GM21390 (cell line): ENCODE data around the gene KCNK4.

Source experiments
- ATAC-seq: cut with Tn5 transposase; IDR thresholded peaks from one replicate; pipeline ENCODE4 v1.9.1; 2021; ENCODE audit not compliant: unreplicated experiment

KCNK4 gene

GRCh38 chr11:64289002-64289564 lies 2.0 kb upstream of the KCNK4 start:
- ATAC-seq, result no peak

GRCh38 chr11:64290352-64291261 lies 495 bp upstream of the KCNK4 start:
- ATAC-seq, result no peak

DNA sequence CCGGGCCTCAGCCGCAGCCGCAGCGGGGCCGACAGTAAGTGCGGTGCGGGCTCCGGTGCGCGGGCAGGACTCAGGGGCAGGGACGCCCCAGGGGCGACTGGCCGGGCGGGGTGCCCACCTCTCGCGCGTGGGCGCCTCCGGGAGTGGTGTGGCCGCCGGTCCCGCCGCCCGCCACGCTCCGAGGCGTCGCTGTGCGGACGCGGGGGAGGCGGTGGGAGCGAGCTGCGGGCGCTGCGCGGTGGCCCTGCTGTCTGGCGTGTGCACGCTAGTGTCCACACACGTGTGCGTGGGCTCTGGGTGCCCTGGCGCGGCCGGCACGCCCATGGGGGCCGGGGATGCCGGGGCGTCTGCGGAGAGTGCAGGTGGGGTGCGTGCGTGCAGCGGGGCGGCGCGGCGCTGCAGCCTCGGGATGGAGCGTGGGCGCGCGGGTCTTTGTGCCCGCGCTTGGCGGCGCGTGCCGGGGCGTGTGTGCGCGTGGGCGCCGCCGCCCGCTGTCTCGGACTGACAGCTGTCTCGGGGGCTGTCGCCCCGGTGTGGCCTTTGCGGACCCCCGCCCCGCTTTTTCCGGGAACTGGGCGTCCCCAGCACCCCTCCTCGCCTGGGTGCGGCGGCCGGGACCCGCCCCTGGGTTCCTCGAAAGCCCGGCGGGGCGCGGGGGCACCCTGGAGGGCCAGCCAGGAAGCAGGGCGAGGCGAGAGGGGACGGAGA lies 804 bp downstream of the KCNK4 start:
- ATAC-seq, result no peak

DNA sequence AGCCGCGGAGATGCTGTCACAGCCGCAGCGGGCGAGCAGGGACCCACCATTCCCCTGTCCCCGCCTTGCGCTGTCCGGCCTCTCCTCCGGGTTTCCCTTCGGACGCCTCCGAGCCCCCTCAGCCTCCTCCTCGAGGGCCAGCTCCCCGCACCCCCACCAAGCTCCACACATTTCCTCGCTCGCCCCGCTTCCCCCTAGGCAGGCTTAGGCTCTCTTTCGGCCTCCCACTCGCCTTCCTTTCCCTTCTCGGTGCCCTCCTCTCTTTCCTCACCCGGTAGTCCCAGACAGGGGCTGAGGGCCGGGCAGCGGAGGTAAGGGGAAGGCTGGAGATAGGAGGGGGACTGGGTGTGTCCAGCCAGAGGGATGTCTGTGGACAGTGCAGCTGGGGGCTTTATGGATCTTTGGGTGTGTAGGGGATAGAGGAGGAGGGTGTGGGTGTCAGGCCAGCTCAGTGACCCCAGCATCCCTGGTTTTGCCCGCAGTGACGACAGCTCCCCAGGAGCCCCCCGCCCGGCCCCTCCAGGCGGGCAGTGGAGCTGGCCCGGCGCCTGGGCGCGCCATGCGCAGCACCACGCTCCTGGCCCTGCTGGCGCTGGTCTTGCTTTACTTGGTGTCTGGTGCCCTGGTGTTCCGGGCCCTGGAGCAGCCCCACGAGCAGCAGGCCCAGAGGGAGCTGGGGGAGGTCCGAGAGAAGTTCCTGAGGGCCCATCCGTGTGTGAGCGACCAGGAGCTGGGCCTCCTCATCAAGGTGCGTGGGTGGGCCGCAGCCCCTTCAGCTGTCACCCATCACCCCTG lies 1.6 kb downstream of the KCNK4 start:
- ATAC-seq, result no peak

DNA sequence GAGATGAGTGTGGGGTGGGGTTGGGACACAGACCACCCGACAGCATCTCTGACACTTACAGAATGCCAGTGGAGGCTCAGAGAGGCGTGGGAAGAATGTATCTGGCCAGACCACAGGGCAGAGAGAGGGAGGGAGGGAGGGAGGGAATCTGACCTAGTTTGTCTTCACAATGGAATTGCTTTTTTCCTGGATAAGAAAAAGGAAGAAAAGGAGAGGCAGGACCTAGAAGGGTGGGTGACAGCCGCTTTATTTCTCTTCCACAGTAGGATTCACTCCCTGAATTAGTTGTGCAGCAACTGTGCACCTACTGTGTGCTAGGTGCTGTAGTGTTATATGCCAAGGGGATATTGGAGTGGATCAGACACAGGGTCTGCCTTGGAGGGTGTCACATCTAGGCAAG lies 3.7 kb downstream of the KCNK4 start:
- ATAC-seq, result no peak

DNA sequence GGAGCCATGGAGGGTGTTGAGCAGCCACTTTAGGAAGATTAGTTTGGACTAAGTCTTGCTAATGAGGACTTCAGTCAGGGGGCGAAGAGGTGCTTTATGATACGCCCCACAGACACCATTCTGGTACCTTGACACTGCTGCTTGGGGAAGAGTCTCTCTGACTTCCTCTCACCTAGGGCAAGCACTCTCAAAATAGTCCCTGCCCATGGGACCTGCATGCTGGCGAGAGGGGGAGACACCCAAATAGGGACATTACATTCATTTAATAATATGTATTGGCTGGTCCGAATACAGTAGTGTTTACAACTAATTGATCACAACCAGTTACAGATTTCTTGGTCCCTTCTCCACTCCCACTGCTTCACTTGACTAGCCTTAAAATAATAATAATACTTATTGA lies 4.7 kb downstream of the KCNK4 start:
- ATAC-seq, result no peak

DNA sequence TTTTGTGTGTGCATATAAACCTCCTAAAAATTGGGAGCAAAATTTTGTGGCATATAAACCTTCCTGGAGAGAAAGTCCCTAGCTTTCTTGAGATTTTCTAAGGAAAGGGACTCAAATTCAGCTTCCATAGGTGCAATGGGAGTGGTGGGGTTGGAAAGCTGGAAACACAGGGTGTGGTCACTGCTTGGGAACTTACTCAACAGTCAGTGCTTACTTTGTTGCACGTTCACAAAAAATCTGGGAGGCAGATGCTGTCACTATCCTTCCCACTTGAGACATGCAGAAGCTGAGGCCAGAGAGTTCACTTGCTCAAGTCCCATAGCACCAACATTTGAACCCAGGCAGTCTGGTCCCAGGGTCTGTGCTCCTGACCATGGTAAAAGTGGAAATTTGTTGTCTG lies 5.1 kb downstream of the KCNK4 start:
- ATAC-seq, result no peak

- ATAC-seq, result no peak
These were observed 6.0 kb downstream of the KCNK4 start for GRCh38 chr11:64296830-64297698.

DNA sequence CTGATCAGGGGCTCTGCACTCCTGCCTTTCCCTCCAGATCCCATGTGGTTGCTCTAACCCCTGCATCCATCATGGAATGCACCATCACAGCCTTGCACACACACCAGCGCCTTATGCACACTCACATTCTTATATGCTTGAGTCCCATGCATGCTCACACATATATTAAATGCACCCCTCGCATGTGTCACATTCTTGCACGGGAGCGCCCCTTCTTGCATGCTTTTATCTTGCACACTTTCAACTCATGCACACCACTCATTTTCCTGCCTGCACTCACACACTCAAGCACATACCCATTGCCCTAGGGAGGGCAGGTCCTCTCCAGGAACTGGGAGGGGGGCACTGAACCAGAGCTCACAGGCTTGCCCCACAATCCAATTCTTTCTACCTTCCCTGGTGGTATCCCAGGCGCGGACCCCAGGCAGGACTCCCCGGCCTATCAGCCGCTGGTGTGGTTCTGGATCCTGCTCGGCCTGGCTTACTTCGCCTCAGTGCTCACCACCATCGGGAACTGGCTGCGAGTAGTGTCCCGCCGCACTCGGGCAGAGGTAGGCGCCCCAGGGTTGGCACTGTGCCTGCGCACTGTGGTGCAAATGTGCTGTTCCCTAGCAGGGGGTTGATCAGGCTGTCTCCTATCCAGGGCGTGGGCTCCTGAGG lies 6.7 kb downstream of the KCNK4 start:
- no peak for ATAC-seq

GRCh38 chr11:64298966-64299846 lies 8.1 kb downstream of the KCNK4 start:
- ATAC-seq, result no peak

DNA sequence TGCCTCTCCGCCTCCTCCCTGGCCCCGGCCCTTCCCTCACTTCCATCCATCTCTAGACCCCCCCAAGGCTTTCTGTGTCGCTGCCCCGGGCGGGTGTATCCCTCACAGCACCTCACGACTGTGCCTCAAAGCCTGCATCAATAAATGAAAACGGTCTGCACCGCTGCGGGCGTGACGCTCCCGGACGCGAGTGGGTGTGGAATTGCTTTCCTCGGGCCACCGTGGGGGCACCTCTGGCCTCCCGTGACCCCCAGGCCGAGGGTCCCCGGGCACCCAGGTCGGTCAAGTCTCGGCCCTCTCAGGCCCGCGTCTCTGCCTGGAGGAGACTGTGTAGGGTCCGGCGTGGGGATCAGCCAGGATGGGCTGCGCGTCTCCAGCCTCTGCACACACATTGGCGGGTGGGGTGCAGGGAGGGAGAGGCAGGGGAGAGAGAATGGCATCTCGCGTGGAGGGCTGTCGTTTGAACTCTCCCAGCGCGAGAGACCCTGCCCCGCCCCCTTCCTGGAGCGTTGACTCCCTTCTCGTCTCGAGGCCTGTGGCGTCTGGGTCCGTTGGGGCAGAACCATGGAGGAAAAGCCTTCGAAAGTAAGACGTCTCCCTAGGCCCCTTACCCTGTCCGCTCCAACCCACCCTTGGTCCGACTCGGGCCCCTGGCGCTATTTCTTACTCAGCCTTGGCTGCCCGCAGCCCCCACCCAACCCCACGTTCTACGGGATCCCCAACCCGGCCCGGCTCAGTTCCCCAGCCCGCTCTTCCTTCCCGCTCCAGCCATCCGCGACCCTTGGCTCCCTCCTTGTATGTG lies 8.9 kb downstream of the KCNK4 start, which contains the start of gene CATSPERZ:
CATSPERZ (plus strand) TSS at position 512 of the 802 bp plus-strand sequence; CDS start at position 565, 53 bp downstream.
- no peak for ATAC-seq

GRCh38 chr11:64303109-64304031 lies 12.3 kb downstream of the KCNK4 start:
- no peak for ATAC-seq

GRCh38 chr11:64304032-64304315 lies 12.9 kb downstream of the KCNK4 start:
- no peak for ATAC-seq

DNA sequence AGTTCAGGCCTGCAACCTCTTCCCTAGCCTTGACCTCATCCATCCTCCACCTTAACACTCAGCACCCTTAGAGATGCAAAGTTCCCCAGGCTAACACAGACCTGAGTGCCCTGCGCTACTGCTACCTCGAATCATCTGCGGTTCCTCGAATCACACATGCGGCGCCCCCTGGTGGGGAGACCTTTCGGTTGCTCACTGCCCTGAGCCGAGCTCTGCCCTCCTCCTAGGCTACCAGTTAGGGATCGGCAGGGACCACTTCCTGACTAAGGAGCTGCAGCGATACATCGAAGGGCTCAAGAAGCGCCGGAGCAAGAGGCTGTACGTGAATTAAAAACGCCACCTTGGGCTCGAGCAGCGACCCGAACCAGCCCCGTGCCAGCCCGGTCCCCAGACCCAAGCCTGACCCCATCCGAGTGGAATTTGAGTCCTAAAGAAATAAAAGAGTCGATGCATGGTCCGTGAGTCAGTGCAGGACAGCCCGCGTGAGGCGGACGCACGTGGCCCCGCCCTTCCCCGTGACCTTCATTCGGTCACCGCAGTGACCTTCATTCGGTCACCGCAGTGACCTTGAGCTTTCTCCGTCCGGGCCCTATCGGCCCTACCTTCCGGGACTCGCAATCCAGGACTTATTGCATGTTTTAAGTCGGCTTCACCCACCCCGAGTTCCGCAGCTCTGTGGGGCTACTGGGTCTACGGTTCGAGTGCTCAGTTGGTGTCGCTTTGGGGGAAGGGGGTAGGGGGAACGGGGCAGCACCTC lies 13.4 kb downstream of the KCNK4 start:
- ATAC-seq, result peak; percentile 26

DNA sequence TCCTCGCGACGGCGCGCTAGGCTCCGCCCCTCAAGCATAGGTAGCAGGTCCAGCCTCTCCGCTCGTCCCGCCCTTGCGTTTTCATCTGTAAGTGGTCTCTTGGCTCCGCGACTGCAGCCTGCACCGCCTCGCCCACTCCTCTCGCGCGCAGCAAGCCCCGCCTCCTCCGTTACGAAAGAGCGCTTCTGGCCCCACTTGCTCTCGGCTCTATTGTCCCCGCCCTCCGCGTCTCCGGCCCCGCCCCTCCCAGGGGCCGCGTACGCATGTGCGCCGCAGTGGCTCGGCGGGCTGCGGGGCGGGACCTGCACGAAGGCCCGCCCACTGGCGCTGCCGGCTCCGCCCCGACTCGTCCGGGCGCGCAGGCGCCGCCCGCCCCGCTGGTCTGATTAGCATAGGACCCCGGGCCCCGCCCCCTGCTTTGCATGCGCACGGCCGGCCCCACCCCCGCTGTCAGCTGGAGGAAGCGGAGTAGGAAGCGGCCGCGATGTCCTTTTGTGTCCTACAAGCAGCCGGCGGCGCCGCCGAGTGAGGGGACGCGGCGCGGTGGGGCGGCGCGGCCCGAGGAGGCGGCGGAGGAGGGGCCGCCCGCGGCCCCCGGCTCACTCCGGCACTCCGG lies 14.1 kb downstream of the KCNK4 start, which contains the start of gene ESRRA:
ESRRA (plus strand) TSS at position 450 of the 616 bp plus-strand sequence. CDS start 1,656 bp downstream, outside the sequence.
- peak; percentile 69 for ATAC-seq
